Suppressor macrophage treated with lipopolysaccharide for 1 hour (primary cell): ENCODE measurements around the gene MEF2A.
"Not testable (repeated sequence)": the region's sequence is repeated elsewhere in the genome, so short reads cannot be mapped to it uniquely, and the experiment has no call there.

Experiments used
- DNase-seq, 3 donors: peaks; one replicate each; pipeline ENCODE4 v3.0.0-alpha.2; 2020 to 2022

The MEF2A gene

GRCh38 chr15:99565299-99566156 lies at the start of gene MEF2A:
MEF2A (plus strand) TSS chr15:99565984; CDS start chr15:99633120, 67,136 bp downstream.
- DNase-seq: peak; percentile 95 to 99 (median 98)

- DNase-seq: no peak
These were observed 47.6 kb upstream of the MEF2A start for GRCh38 chr15:99518191-99518590.

GRCh38 chr15:99519366-99519765 lies 46.4 kb upstream of the MEF2A start:
- DNase-seq: not testable (repeated sequence)

- no peak for DNase-seq
These were observed 43.5 kb upstream of the MEF2A start for GRCh38 chr15:99522288-99522687.

GRCh38 chr15:99526176-99526575 lies 39.6 kb upstream of the MEF2A start:
- DNase-seq: no peak

GRCh38 chr15:99526671-99527070 lies 39.1 kb upstream of the MEF2A start:
- no peak for DNase-seq

GRCh38 chr15:99536422-99537040 lies 29.3 kb upstream of the MEF2A start:
- peak in 2 of 3 donors; percentile 13 to 22 for DNase-seq

- no peak for DNase-seq
These were observed 28.4 kb upstream of the MEF2A start for GRCh38 chr15:99537344-99537743.

GRCh38 chr15:99538261-99538660 lies 27.5 kb upstream of the MEF2A start:
- DNase-seq: no peak

GRCh38 chr15:99542828-99543227 lies 23.0 kb upstream of the MEF2A start:
- DNase-seq: no peak

GRCh38 chr15:99545605-99546004 lies 20.2 kb upstream of the MEF2A start:
- DNase-seq: no peak

GRCh38 chr15:99546441-99547100 lies 19.2 kb upstream of the MEF2A start:
- DNase-seq: no peak

GRCh38 chr15:99547517-99547916 lies 18.3 kb upstream of the MEF2A start:
- no peak for DNase-seq

- no peak for DNase-seq
These were observed 15.7 kb upstream of the MEF2A start for GRCh38 chr15:99550077-99550476.

GRCh38 chr15:99552111-99552510 lies 13.7 kb upstream of the MEF2A start:
- no peak for DNase-seq

- DNase-seq: no peak
These were observed 10.8 kb upstream of the MEF2A start for GRCh38 chr15:99554880-99555488.

- DNase-seq: no peak
These were observed 9.8 kb upstream of the MEF2A start for GRCh38 chr15:99556011-99556410.

- no peak for DNase-seq
These were observed 9.2 kb upstream of the MEF2A start for GRCh38 chr15:99556578-99556977.

GRCh38 chr15:99558084-99558483 lies 7.7 kb upstream of the MEF2A start:
- no peak for DNase-seq

GRCh38 chr15:99558571-99558970 lies 7.2 kb upstream of the MEF2A start:
- no peak for DNase-seq

GRCh38 chr15:99561476-99562230 lies 4.1 kb upstream of the MEF2A start:
- no peak for DNase-seq

GRCh38 chr15:99562238-99562637 lies 3.5 kb upstream of the MEF2A start:
- peak; percentile 40 to 52 (median 43) for DNase-seq
